ENCODE results near the gene TEX10.

The TEX10 gene

DNA sequence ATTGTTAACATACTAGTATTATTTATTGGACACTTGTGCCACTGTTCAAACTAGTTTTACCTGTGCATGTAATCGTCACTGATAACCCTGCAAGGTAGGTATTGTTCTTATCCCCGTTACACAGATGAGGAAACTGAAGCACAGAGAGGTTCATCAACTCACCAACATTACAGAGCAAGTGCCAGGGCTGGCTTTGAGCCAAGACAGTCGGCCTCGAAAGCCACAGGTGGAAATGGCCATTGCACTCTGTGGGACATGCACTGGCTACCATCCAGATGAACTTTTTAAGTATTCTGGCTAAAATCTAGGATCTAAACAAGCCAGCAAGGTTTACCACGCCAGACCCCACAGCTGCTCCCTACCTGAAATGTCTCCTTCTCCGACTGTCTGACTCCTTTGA, 57.9 kb downstream of the TEX10 start:
- DNase-seq (ENCODE audit: low spot score), result no peak
- in situ Hi-C loops (cut with MboI; ENCODE audit: low sequenced_read_pairs, unreplicated experiment), result no loop called here
- TF ChIP-seq, protein P1, sequence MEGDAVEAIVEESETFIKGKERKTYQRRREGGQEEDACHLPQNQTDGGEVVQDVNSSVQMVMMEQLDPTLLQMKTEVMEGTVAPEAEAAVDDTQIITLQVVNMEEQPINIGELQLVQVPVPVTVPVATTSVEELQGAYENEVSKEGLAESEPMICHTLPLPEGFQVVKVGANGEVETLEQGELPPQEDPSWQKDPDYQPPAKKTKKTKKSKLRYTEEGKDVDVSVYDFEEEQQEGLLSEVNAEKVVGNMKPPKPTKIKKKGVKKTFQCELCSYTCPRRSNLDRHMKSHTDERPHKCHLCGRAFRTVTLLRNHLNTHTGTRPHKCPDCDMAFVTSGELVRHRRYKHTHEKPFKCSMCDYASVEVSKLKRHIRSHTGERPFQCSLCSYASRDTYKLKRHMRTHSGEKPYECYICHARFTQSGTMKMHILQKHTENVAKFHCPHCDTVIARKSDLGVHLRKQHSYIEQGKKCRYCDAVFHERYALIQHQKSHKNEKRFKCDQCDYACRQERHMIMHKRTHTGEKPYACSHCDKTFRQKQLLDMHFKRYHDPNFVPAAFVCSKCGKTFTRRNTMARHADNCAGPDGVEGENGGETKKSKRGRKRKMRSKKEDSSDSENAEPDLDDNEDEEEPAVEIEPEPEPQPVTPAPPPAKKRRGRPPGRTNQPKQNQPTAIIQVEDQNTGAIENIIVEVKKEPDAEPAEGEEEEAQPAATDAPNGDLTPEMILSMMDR (IDR thresholded peaks at IDR 0.05; ENCODE audit: borderline replicate concordance, control extremely low read depth, extremely low read depth, insufficient read depth, missing control alignments), result no peak

GRCh38 chr9:100294341-100294740, 58.4 kb downstream of the TEX10 start:
- no peak for DNase-seq (ENCODE audit: low spot score)
- TF ChIP-seq, protein P1 (IDR thresholded peaks at IDR 0.05; ENCODE audit: borderline replicate concordance, control extremely low read depth, extremely low read depth, insufficient read depth, missing control alignments), result no peak
- in situ Hi-C loops (cut with MboI; ENCODE audit: low sequenced_read_pairs, unreplicated experiment), result no loop called here

- in situ Hi-C loops (cut with MboI; ENCODE audit: low sequenced_read_pairs, unreplicated experiment), result no loop called here
- no peak for DNase-seq (ENCODE audit: low spot score)
- TF ChIP-seq, protein P1 (IDR thresholded peaks at IDR 0.05; ENCODE audit: borderline replicate concordance, control extremely low read depth, extremely low read depth, insufficient read depth, missing control alignments), result no peak
These were observed 60.3 kb downstream of the TEX10 start for GRCh38 chr9:100292414-100292813.

- in situ Hi-C loops (cut with MboI; ENCODE audit: low sequenced_read_pairs, unreplicated experiment), result no loop called here
- TF ChIP-seq, protein P1 (IDR thresholded peaks at IDR 0.05; ENCODE audit: borderline replicate concordance, control extremely low read depth, extremely low read depth, insufficient read depth, missing control alignments), result no peak
- no peak for DNase-seq (ENCODE audit: low spot score)
These were observed 62.0 kb downstream of the TEX10 start for GRCh38 chr9:100290714-100291113.

GRCh38 chr9:100287186-100287585, 65.6 kb downstream of the TEX10 start:
- in situ Hi-C loops (cut with MboI; ENCODE audit: low sequenced_read_pairs, unreplicated experiment), result no loop called here
- TF ChIP-seq, protein P1 (IDR thresholded peaks at IDR 0.05; ENCODE audit: borderline replicate concordance, control extremely low read depth, extremely low read depth, insufficient read depth, missing control alignments), result no peak
- DNase-seq (ENCODE audit: low spot score), result no peak

DNA sequence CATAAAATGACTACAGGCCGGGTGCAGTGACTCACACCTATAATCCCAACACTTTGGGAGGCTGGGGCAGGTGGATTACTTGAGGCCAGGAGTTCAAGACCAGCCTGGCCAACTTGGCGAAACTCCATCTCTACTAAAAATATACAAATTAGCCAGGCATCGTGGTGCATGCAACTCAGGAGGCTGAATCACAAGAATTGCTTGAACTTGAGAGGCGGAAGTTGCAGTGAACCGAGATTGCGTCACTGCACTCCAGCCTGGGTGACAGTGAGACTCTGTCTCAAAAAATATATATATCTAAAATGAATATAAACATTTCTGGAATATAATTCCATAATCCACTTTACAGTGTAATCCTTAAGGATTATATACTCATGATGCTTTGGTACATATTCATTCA, 66.5 kb downstream of the TEX10 start:
- TF ChIP-seq, protein P1 (IDR thresholded peaks at IDR 0.05; ENCODE audit: borderline replicate concordance, control extremely low read depth, extremely low read depth, insufficient read depth, missing control alignments), result no peak
- DNase-seq (ENCODE audit: low spot score), result no peak
- in situ Hi-C loops (cut with MboI; ENCODE audit: low sequenced_read_pairs, unreplicated experiment), result no loop called here

- no peak for DNase-seq (ENCODE audit: low spot score)
- TF ChIP-seq, protein P1 (IDR thresholded peaks at IDR 0.05; ENCODE audit: borderline replicate concordance, control extremely low read depth, extremely low read depth, insufficient read depth, missing control alignments), result no peak
- in situ Hi-C loops (cut with MboI; ENCODE audit: low sequenced_read_pairs, unreplicated experiment), result no loop called here
These were observed 67.1 kb downstream of the TEX10 start for GRCh38 chr9:100285601-100286000.

Measured in GM13976 (cell line).